GM19324 (cell line): ENCODE results near the gene GRHL1.

Source experiments
- ATAC-seq: cut with Tn5 transposase; IDR thresholded peaks from one replicate; pipeline ENCODE4 v1.9.1; 2021; ENCODE audit warnings: mild to moderate bottlenecking, moderate library complexity; ENCODE audit not compliant: unreplicated experiment, low FRiP score

GRHL1 gene

GRCh38 chr2:9991829-9992273 lies 40.4 kb downstream of the GRHL1 start:
- no peak for ATAC-seq

- no peak for ATAC-seq
These were observed 41.1 kb downstream of the GRHL1 start for GRCh38 chr2:9992427-9993187.

GRCh38 chr2:9993488-9994165 lies 42.1 kb downstream of the GRHL1 start:
- ATAC-seq: no peak

- ATAC-seq: no peak
These were observed 43.0 kb downstream of the GRHL1 start for GRCh38 chr2:9994462-9994861.

- ATAC-seq: no peak
These were observed 43.6 kb downstream of the GRHL1 start for GRCh38 chr2:9995059-9995458.

- ATAC-seq: no peak
These were observed 44.8 kb downstream of the GRHL1 start for GRCh38 chr2:9996321-9996720.

- ATAC-seq: no peak
These were observed 46.4 kb downstream of the GRHL1 start for GRCh38 chr2:9997936-9998335.

GRCh38 chr2:9998916-9999654 lies 47.6 kb downstream of the GRHL1 start:
- ATAC-seq: no peak

- ATAC-seq: no peak
These were observed 48.2 kb downstream of the GRHL1 start for GRCh38 chr2:9999693-10000092.

- ATAC-seq: no peak
These were observed 49.0 kb downstream of the GRHL1 start for GRCh38 chr2:10000541-10000940.

- ATAC-seq: no peak
These were observed 50.1 kb downstream of the GRHL1 start for GRCh38 chr2:10001586-10001985.

GRCh38 chr2:10002109-10002508 lies 50.6 kb downstream of the GRHL1 start:
- ATAC-seq: no peak

GRCh38 chr2:10002681-10003080 lies 51.2 kb downstream of the GRHL1 start:
- no peak for ATAC-seq

- no peak for ATAC-seq
These were observed 52.0 kb downstream of the GRHL1 start for GRCh38 chr2:10003206-10004125.

- no peak for ATAC-seq
These were observed 52.9 kb downstream of the GRHL1 start for GRCh38 chr2:10004401-10004800.

GRCh38 chr2:10004836-10005235 lies 53.3 kb downstream of the GRHL1 start:
- ATAC-seq: no peak

GRCh38 chr2:10005461-10006235 lies 54.2 kb downstream of the GRHL1 start:
- no peak for ATAC-seq

- ATAC-seq: no peak
These were observed 55.0 kb downstream of the GRHL1 start for GRCh38 chr2:10006236-10007161.

GRCh38 chr2:10007435-10007834 lies 55.9 kb downstream of the GRHL1 start:
- ATAC-seq: no peak
